Measurements from ENCODE around the gene PDCD4.

PDCD4 gene

GRCh38 chr10:110845756-110846620, 25.7 kb upstream of the PDCD4 start:
- Histone ChIP-seq H3K4me1 (ENCODE audit: insufficient read depth, low read length) (peaks cover 15% of the 10 kb centered on the region), H3K27me3 (ENCODE audit: insufficient read depth, low read length) (no peaks in the 10 kb centered on the region), H3K36me3 (ENCODE audit: insufficient read depth, low read length) (no peaks in the 10 kb centered on the region), H2AFZ (ENCODE audit: low read depth, low read length) (no peak overlapping the region), H3K9me3 (ENCODE audit: low read length) (no peaks in the 10 kb centered on the region), H3K4me3 (ENCODE audit: low read length) (no peak overlapping the region)

GRCh38 chr10:110847374-110847773, 24.4 kb upstream of the PDCD4 start:
- no peaks in the 10 kb centered on the region for H3K27me3 ChIP-seq (ENCODE audit: insufficient read depth, low read length)
- no peak overlapping the region for H3K4me3 ChIP-seq (ENCODE audit: low read length)
- no peaks in the 10 kb centered on the region for H3K36me3 ChIP-seq (ENCODE audit: insufficient read depth, low read length)
- no peak overlapping the region for H2AFZ ChIP-seq (ENCODE audit: low read depth, low read length)
- no peaks in the 10 kb centered on the region for H3K9me3 ChIP-seq (ENCODE audit: low read length)
- peaks cover 13% of the 10 kb centered on the region for H3K4me1 ChIP-seq (ENCODE audit: insufficient read depth, low read length)

- Histone ChIP-seq H3K4me1 (ENCODE audit: insufficient read depth, low read length) (peaks cover 7% of the 10 kb centered on the region), H3K36me3 (ENCODE audit: insufficient read depth, low read length) (no peaks in the 10 kb centered on the region), H2AFZ (ENCODE audit: low read depth, low read length) (no peak overlapping the region), H3K27me3 (ENCODE audit: insufficient read depth, low read length) (no peaks in the 10 kb centered on the region), H3K4me3 (ENCODE audit: low read length) (no peak overlapping the region), H3K9me3 (ENCODE audit: low read length) (no peaks in the 10 kb centered on the region)
Measured at GRCh38 chr10:110848106-110848505, 23.6 kb upstream of the PDCD4 start.

- H3K27me3 ChIP-seq (ENCODE audit: insufficient read depth, low read length): no peaks in the 10 kb centered on the region
- no peaks in the 10 kb centered on the region for H3K4me1 ChIP-seq (ENCODE audit: insufficient read depth, low read length)
- no peaks in the 10 kb centered on the region for H3K9me3 ChIP-seq (ENCODE audit: low read length)
- no peak overlapping the region for H3K4me3 ChIP-seq (ENCODE audit: low read length)
- H2AFZ ChIP-seq (ENCODE audit: low read depth, low read length): no peak overlapping the region
- no peaks in the 10 kb centered on the region for H3K36me3 ChIP-seq (ENCODE audit: insufficient read depth, low read length)
Measured at GRCh38 chr10:110850099-110850498, 21.6 kb upstream of the PDCD4 start.

GRCh38 chr10:110851020-110851612, 20.6 kb upstream of the PDCD4 start:
- Histone ChIP-seq H2AFZ (ENCODE audit: low read depth, low read length) (no peak overlapping the region), H3K27me3 (ENCODE audit: insufficient read depth, low read length) (no peaks in the 10 kb centered on the region), H3K4me3 (ENCODE audit: low read length) (no peak overlapping the region), H3K9me3 (ENCODE audit: low read length) (no peaks in the 10 kb centered on the region), H3K4me1 (ENCODE audit: insufficient read depth, low read length) (no peaks in the 10 kb centered on the region), H3K36me3 (ENCODE audit: insufficient read depth, low read length) (no peaks in the 10 kb centered on the region)

- Histone ChIP-seq H2AFZ (ENCODE audit: low read depth, low read length) (no peak overlapping the region), H3K4me3 (ENCODE audit: low read length) (no peak overlapping the region), H3K4me1 (ENCODE audit: insufficient read depth, low read length) (peaks cover 2% of the 10 kb centered on the region), H3K27me3 (ENCODE audit: insufficient read depth, low read length) (no peaks in the 10 kb centered on the region), H3K36me3 (ENCODE audit: insufficient read depth, low read length) (no peaks in the 10 kb centered on the region), H3K9me3 (ENCODE audit: low read length) (no peaks in the 10 kb centered on the region)
Measured at GRCh38 chr10:110852255-110852896, 19.4 kb upstream of the PDCD4 start.

GRCh38 chr10:110852947-110853346, 18.8 kb upstream of the PDCD4 start:
- Histone ChIP-seq H3K4me3 (ENCODE audit: low read length) (no peak overlapping the region), H3K36me3 (ENCODE audit: insufficient read depth, low read length) (no peaks in the 10 kb centered on the region), H3K9me3 (ENCODE audit: low read length) (no peaks in the 10 kb centered on the region), H2AFZ (ENCODE audit: low read depth, low read length) (no peak overlapping the region), H3K4me1 (ENCODE audit: insufficient read depth, low read length) (peaks cover 8% of the 10 kb centered on the region), H3K27me3 (ENCODE audit: insufficient read depth, low read length) (no peaks in the 10 kb centered on the region)

- Histone ChIP-seq H3K4me1 (ENCODE audit: insufficient read depth, low read length) (peaks cover 15% of the 10 kb centered on the region), H3K27me3 (ENCODE audit: insufficient read depth, low read length) (no peaks in the 10 kb centered on the region), H2AFZ (ENCODE audit: low read depth, low read length) (no peak overlapping the region), H3K9me3 (ENCODE audit: low read length) (no peaks in the 10 kb centered on the region), H3K36me3 (ENCODE audit: insufficient read depth, low read length) (no peaks in the 10 kb centered on the region), H3K4me3 (ENCODE audit: low read length) (no peak overlapping the region)
Measured at GRCh38 chr10:110853921-110854605, 17.7 kb upstream of the PDCD4 start.

- no peaks in the 10 kb centered on the region for H3K9me3 ChIP-seq (ENCODE audit: low read length)
- no peaks in the 10 kb centered on the region for H3K27me3 ChIP-seq (ENCODE audit: insufficient read depth, low read length)
- H2AFZ ChIP-seq (ENCODE audit: low read depth, low read length): peak overlapping the region; percentile 3
- no peaks in the 10 kb centered on the region for H3K36me3 ChIP-seq (ENCODE audit: insufficient read depth, low read length)
- H3K4me3 ChIP-seq (ENCODE audit: low read length): no peak overlapping the region
- H3K4me1 ChIP-seq (ENCODE audit: insufficient read depth, low read length): peaks cover 15% of the 10 kb centered on the region
Measured at GRCh38 chr10:110857265-110858171, 14.2 kb upstream of the PDCD4 start.

GRCh38 chr10:110858297-110858934, 13.3 kb upstream of the PDCD4 start:
- no peak overlapping the region for H3K4me3 ChIP-seq (ENCODE audit: low read length)
- peaks cover 15% of the 10 kb centered on the region for H3K4me1 ChIP-seq (ENCODE audit: insufficient read depth, low read length)
- H3K27me3 ChIP-seq (ENCODE audit: insufficient read depth, low read length): no peaks in the 10 kb centered on the region
- H2AFZ ChIP-seq (ENCODE audit: low read depth, low read length): peak overlapping the region; percentile 3
- no peaks in the 10 kb centered on the region for H3K9me3 ChIP-seq (ENCODE audit: low read length)
- H3K36me3 ChIP-seq (ENCODE audit: insufficient read depth, low read length): no peaks in the 10 kb centered on the region

- peaks cover 19% of the 10 kb centered on the region for H3K4me1 ChIP-seq (ENCODE audit: insufficient read depth, low read length)
- no peaks in the 10 kb centered on the region for H3K27me3 ChIP-seq (ENCODE audit: insufficient read depth, low read length)
- no peaks in the 10 kb centered on the region for H3K36me3 ChIP-seq (ENCODE audit: insufficient read depth, low read length)
- no peak overlapping the region for H3K4me3 ChIP-seq (ENCODE audit: low read length)
- no peak overlapping the region for H2AFZ ChIP-seq (ENCODE audit: low read depth, low read length)
- no peaks in the 10 kb centered on the region for H3K9me3 ChIP-seq (ENCODE audit: low read length)
Measured at GRCh38 chr10:110859206-110859972, 12.3 kb upstream of the PDCD4 start.
